Measurements from ENCODE around the gene ADAMTS8.
A peak's percentile ranks its signal among the peaks of the same experiment; 100 is the strongest.

ADAMTS8 gene, protein sequence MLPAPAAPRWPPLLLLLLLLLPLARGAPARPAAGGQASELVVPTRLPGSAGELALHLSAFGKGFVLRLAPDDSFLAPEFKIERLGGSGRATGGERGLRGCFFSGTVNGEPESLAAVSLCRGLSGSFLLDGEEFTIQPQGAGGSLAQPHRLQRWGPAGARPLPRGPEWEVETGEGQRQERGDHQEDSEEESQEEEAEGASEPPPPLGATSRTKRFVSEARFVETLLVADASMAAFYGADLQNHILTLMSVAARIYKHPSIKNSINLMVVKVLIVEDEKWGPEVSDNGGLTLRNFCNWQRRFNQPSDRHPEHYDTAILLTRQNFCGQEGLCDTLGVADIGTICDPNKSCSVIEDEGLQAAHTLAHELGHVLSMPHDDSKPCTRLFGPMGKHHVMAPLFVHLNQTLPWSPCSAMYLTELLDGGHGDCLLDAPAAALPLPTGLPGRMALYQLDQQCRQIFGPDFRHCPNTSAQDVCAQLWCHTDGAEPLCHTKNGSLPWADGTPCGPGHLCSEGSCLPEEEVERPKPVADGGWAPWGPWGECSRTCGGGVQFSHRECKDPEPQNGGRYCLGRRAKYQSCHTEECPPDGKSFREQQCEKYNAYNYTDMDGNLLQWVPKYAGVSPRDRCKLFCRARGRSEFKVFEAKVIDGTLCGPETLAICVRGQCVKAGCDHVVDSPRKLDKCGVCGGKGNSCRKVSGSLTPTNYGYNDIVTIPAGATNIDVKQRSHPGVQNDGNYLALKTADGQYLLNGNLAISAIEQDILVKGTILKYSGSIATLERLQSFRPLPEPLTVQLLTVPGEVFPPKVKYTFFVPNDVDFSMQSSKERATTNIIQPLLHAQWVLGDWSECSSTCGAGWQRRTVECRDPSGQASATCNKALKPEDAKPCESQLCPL

GRCh38 chr11:130428316-130429119 lies at the start of gene ADAMTS8:
ADAMTS8 (minus strand) TSS chr11:130428609; CDS start chr11:130428286, 323 bp downstream.
- DNase-seq: peak in 2 of 3 donors; percentile 26 to 65

DNA sequence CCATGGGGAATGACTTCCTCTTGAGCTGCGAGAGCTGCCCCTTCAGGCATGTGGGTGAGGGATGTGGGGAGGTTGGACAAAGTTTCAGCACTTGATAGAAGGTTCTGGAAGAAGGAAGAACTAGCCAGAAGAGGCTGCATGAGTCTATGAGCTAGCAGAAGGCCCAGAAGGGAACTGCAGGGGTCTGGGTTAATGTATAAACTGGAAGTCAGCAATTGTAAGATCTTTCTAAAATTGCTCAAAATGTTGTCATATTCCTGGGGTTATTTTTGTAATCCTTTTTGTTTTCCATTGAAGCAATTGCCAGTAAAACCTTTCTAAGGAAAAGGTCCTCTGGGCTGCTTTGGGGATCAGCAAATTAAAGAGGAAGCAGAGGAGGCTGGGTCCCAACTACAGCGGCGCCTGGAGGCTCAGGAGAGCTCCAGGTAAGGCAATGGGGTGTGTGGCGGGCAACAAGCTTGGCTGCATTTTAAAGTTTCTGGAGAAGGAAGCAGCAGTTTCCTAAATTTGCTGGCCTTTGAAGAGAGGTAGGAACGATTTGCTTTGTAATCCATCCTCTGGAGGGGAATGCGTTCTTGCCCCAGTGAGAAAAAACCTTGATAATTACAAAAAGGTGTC lies 49.3 kb upstream of the ADAMTS8 start:
- DNase-seq: no peak

DNA sequence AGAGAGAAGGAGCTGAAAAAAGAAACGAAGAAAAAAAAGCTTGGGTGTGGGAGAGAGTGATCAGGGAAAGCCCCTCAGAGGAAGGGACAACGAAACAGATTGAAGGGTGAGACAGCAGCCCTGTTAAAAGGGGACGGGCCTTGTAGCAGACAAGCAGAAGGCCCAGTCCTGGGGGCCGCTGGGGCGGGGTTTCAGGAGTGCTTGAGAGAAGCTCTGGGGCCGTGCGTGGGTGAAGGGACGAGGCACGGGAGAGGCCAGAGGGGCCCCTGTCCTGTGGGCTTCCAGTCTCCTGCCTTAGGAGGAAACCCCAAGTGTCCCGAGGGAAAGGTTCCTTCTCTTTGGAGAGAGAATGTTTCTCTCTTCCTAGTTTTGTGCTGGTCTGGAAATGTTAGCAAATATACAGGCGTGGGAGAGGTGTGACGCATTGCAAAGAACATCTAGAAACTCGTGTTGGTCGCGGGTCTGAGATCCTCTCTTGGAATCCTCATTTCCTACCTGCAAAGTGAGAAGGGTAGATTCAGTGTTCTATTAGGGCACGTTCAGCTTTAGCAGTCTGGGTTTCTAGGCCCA lies 48.6 kb upstream of the ADAMTS8 start:
- no peak for DNase-seq

DNA sequence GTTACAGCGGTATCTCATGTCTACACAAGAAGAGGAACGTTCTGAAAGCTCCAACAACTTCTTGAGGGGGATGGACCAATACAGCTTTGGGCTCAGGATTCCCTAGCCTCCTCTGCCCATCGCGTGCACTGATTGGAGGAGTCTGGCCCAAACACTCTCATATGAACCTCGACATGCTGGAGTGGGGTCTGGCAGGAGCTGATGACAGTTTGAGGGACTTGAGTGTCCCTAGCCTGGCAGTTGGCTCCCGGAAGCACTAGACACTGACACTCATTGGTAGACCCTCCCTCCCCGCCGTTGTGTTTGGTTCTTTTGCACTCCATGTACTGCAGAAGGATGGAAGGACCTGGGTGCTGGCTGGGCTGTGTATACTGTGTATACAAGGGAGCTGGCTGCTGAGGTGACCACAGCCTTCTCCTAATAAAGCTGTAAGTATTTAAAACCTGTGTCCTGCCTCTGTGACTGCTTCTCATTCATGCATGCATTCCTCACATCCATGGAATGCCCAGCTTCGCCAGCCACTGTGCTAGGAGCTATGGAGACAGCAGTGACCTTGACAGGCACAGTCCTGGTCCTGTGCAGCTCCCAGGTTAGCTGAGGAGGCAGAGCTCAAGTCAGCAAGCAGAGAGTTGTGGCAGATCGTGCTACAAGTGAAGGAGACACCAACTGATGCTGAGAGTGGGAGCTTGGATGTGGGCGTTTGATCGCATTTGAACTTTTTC lies 48.0 kb upstream of the ADAMTS8 start:
- DNase-seq: no peak

- DNase-seq: no peak
These were observed 47.1 kb upstream of the ADAMTS8 start for GRCh38 chr11:130475426-130476053.

GRCh38 chr11:130474637-130475400 lies 46.4 kb upstream of the ADAMTS8 start:
- no peak for DNase-seq

- DNase-seq: no peak
These were observed 45.5 kb upstream of the ADAMTS8 start for GRCh38 chr11:130473795-130474377.

GRCh38 chr11:130473056-130473794 lies 44.8 kb upstream of the ADAMTS8 start:
- no peak for DNase-seq

DNA sequence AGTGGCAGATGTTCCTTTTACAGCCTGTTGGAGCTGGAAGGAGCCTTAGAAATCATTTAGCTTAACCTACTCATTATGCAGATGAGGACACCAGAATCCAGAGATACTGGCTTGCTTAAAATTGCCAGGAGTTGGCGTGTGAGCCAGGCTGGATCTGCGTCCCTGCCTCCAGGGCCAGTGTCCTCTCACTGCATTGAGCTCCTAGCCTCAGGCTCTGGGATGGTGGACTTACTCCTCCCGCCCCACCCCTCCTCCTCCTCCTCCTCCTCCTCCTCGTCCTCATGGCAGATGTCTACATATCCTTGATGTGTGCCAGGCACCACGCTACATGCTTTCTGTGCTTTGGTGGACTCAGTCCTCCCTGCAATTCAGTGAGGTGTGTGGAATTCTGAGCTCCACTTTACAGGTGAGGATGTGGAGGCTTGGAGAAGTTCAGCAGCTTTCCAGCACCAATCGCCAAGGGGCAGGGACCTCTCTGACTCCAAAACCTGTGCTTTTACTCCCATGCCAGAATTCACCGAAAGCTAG lies 44.1 kb upstream of the ADAMTS8 start:
- no peak for DNase-seq

GRCh38 chr11:130471731-130472433 lies 43.5 kb upstream of the ADAMTS8 start:
- no peak for DNase-seq

DNA sequence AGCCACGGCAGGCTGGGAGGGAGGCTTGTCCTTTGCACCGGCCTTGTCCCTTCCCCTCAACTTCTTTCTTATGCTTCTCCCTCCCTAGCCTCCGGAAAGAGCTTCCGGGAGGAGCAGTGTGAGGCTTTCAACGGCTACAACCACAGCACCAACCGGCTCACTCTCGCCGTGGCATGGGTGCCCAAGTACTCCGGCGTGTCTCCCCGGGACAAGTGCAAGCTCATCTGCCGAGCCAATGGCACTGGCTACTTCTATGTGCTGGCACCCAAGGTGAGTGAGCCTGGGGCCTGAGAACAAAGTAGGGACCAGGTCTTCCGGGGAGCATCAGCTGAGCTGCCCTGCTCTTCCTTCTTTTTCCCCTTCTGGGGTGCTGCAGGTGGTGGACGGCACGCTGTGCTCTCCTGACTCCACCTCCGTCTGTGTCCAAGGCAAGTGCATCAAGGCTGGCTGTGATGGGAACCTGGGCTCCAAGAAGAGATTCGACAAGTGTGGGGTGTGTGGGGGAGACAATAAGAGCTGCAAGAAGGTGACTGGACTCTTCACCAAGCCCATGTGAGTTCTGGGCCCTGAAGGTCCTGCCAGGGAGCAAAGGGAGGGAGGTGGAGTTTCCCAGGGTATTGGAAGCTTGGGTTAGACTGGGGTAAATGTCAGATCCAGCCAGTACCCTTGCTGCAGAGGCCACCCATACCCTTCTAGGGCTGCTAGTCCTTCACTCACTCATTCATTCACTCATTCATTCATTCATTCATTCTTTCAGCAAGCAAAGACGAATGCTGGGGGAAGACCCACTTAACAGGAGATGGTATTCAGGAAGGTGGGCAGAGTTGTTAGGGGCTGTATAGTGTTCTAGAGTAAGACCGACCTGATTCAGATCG lies 42.7 kb upstream of the ADAMTS8 start:
- DNase-seq: no peak

DNA sequence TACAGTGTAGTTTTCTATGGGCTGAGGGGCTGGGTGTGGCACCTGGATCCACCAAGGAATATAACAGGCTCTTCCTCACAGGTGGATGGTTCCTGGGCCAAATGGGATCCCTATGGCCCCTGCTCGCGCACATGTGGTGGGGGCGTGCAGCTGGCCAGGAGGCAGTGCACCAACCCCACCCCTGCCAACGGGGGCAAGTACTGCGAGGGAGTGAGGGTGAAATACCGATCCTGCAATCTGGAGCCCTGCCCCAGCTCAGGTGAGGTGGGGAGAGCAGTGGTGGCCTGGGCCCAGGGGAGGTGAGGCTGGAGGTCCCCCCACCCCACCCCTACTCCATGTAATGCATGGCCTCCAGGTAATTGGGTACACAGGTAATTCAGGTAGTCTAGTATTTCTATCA lies 40.8 kb upstream of the ADAMTS8 start:
- no peak for DNase-seq

- DNase-seq: no peak
These were observed 38.9 kb upstream of the ADAMTS8 start for GRCh38 chr11:130467116-130467900.

GRCh38 chr11:130465263-130465662 lies 36.9 kb upstream of the ADAMTS8 start:
- DNase-seq: peak in 1 of 3 donors; percentile 14

- DNase-seq: no peak
These were observed 35.9 kb upstream of the ADAMTS8 start for GRCh38 chr11:130464291-130464812.

DNA sequence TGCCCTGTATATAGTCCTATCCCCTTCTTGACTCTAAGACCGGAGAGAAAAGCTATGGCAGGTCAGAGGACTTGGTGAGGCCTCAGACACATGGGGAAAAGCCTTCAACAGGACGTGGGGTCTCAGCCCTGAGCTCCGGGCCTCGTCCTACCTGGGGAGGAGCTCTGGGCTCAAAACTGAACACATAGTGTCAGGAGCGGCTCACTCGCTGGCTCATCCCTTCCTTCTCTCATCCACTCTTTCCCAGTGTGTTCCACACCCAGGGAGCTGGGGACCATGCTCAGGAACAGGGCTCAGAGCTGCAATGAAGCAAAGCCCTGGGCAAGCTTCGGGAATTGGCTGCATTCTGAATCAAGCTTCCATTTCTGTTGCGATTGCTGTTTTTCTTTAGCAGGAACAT lies 34.5 kb upstream of the ADAMTS8 start:
- no peak for DNase-seq

All from suppressor macrophage treated with lipopolysaccharide for 1 hour (primary cell).